HepG2 (cell line): ENCODE data around the gene ZNF148.

Experiments
- EP300 ChIP-seq, 3 experiments: sonication (generic) in 1 of 3; formaldehyde crosslinking in 1 of 3; IDR thresholded peaks; 2 replicates each; pipeline versions ENCODE4 v1.5.1 to v1.6.1; 2011 to 2020; ENCODE audit warnings: low read depth in 2 of 3, low read length in 2 of 3, borderline replicate concordance in 1 of 3, improper control_type of control experiment in 1 of 3, mild to moderate bottlenecking in 1 of 3, missing genetic modification reagents in 1 of 3, moderate library complexity in 1 of 3
- ETV5 ChIP-seq: IDR thresholded peaks from 2 replicates; pipeline ENCODE4 v1.6.1; 2018; ENCODE audit warnings: missing biosample characterization, missing genetic modification reagents, inconsistent platforms, borderline replicate concordance
- EZH2 ChIP-seq: conservative IDR thresholded peaks from 2 replicates; pipeline ENCODE4 v1.6.1; 2012; ENCODE audit warnings: mild to moderate bottlenecking, low read depth, low read length, moderate library complexity
- JUNB ChIP-seq: sonication (generic); formaldehyde crosslinking; IDR thresholded peaks from 2 replicates; pipeline ENCODE4 v1.8.0; 2022; ENCODE audit warnings: missing genetic modification reagents, mild to moderate bottlenecking, borderline replicate concordance
- MAF1 ChIP-seq: sonication (generic); formaldehyde crosslinking; IDR thresholded peaks from 2 replicates; pipeline ENCODE4 v1.5.0; 2020; ENCODE audit warnings: missing genetic modification reagents, borderline replicate concordance
- MAZ ChIP-seq, 2 experiments: sonication (generic) in 1 of 2; formaldehyde crosslinking in 1 of 2; IDR thresholded peaks; 2 replicates each; pipeline versions ENCODE4 v1.5.0 to v1.6.1; 2012 to 2020; ENCODE audit warnings: low read depth in 2 of 2, mild to moderate bottlenecking in 2 of 2, borderline replicate concordance in 1 of 2, improper control_type of control experiment in 1 of 2, low read length in 1 of 2, missing genetic modification reagents in 1 of 2, moderate library complexity in 1 of 2
- PATZ1 ChIP-seq: sonication (generic); formaldehyde crosslinking; IDR thresholded peaks from 2 replicates; pipeline ENCODE4 v1.4.0; 2020; ENCODE audit warnings: missing genetic modification reagents
- SNRNP70 ChIP-seq: fragments of 200-400 bp; formaldehyde crosslinking; IDR thresholded peaks from 2 replicates; pipeline ENCODE4 v1.6.1; 2017; ENCODE audit warnings: mild to moderate bottlenecking, low read depth, low read length, moderate library complexity
- THAP11 ChIP-seq: IDR thresholded peaks from 2 replicates; pipeline ENCODE4 v1.6.1; 2016; ENCODE audit warnings: missing biosample characterization, missing genetic modification reagents
- ZNF260 ChIP-seq: sonication (generic); formaldehyde crosslinking; IDR thresholded peaks from 2 replicates; pipeline ENCODE4 v1.4.0; 2020; ENCODE audit warnings: missing genetic modification reagents, low read depth, mild to moderate bottlenecking, borderline replicate concordance
- ZNF337 ChIP-seq: sonication (generic); formaldehyde crosslinking; IDR thresholded peaks from 2 replicates; pipeline ENCODE4 v1.5.1; 2020; ENCODE audit warnings: missing genetic modification reagents, low read depth, mild to moderate bottlenecking, borderline replicate concordance
- TF ChIP-seq, protein P1 (sequence below): sonication (generic); formaldehyde crosslinking; IDR thresholded peaks from 2 replicates; pipeline ENCODE4 v1.5.1; 2020; ENCODE audit warnings: mild to moderate bottlenecking, missing genetic modification reagents, borderline replicate concordance

DNA sequence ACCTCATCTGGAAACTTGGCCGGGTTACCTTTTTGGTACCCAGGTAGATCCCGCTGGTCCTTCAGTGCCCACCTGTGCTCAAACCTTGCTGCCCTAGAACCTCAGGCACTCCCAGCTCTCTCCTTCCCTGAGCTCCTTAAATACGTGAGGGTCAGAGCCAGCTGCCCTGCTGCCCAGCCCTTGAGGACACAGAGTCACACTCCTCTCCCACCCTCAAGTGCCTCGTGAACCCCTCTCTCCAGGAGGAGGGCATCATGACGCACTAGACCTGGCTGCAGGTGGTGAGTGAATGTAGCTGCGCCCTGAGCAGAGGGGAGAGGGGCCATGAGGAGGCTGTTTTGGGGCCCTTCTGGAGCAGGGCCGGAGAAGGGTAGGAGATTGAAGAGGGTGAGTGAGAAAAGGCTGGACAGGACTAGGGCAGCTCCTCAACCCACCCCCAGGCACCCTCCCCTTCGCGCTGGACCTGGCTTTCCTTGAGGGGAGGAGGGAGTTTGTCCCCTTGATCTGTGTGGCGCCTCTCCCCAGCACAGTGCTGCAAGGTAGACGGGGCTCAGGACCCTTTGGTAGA, 163.5 kb downstream of the ZNF148 start:
- TF ChIP-seq, protein P1, sequence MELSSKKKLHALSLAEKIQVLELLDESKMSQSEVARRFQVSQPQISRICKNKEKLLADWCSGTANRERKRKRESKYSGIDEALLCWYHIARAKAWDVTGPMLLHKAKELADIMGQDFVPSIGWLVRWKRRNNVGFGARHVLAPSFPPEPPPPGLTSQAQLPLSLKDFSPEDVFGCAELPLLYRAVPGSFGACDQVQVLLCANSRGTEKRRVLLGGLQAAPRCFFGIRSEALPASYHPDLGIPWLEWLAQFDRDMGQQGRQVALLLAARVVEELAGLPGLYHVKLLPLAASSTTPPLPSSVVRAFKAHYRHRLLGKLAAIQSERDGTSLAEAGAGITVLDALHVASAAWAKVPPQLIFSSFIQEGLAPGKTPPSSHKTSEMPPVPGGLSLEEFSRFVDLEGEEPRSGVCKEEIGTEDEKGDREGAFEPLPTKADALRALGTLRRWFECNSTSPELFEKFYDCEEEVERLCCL (CRISPR knock-in tag), result no peak
- TF ChIP-seq MAZ (IDR thresholded peaks at IDR 0.05; ENCODE audit: borderline replicate concordance, low read depth, low read length) (no peak), MAZ (CRISPR knock-in tag; IDR thresholded peaks at IDR 0.05; ENCODE audit: low read depth) (no peak), SNRNP70 (no peak), ZNF337 (CRISPR knock-in tag) (no peak), ETV5 (no peak), EP300 (IDR thresholded peaks at IDR 0.05; ENCODE audit: low read depth in 2 of 2, low read length in 2 of 2) (no peak), EP300 (CRISPR knock-in tag; IDR thresholded peaks at IDR 0.05; ENCODE audit: borderline replicate concordance) (no peak), ZNF260 (CRISPR knock-in tag) (no peak), PATZ1 (CRISPR knock-in tag) (no peak), EZH2 (no peak), THAP11 (CRISPR knock-in tag) (no peak), JUNB (CRISPR knock-in tag) (no peak), MAF1 (CRISPR knock-in tag) (no peak)
